ENCODE measurements around the gene EIF3A.
A peak's percentile ranks its signal among the peaks of the same experiment; 100 is the strongest.

The EIF3A gene

GRCh38 chr10:119025776-119026175 is 54.8 kb downstream of the EIF3A start (continued):
- TF ChIP-seq ZNF280D (tag by site-specific recombination; IDR thresholded peaks at IDR 0.05), result no peak
- no peak for TF ChIP-seq ZNF311 (tag by site-specific recombination; IDR thresholded peaks at IDR 0.05; ENCODE audit: borderline replicate concordance)
- no peak for TF ChIP-seq KLF17 (tag by site-specific recombination; IDR thresholded peaks at IDR 0.05)
- TF ChIP-seq ZNF626 (tag by site-specific recombination; IDR thresholded peaks at IDR 0.05), result no peak
- TF ChIP-seq YY1 (tag by site-specific recombination; IDR thresholded peaks at IDR 0.05), result no peak

- Histone ChIP-seq H3K9me3 (ENCODE audit: control insufficient read depth, insufficient read depth, low read depth, low read length) (no peaks in the 10 kb centered on the region), H3K36me3 (ENCODE audit: control insufficient read depth in 2 of 2, insufficient read depth in 1 of 2, low read length in 2 of 2) (no peaks in the 10 kb centered on the region), H3K4me3 (ENCODE audit: low read depth, low read length) (no peak overlapping the region), H3K27ac (ENCODE audit: extremely low read depth, low read depth, low read length) (no peak overlapping the region), H3K4me1 (ENCODE audit: control insufficient read depth, insufficient read depth, low read length) (no peaks in the 10 kb centered on the region; the same call in 1 of the 2 replicates)
- POLR2A ChIA-PET, result no interaction called here
- CTCF ChIA-PET, result interaction anchor here (0.6 kb wide), 1 partner anchor 15 kb away, joined by 3 read pairs; no protein-coding TSS in a partner anchor
- peak; percentile 28; the same call in 1 of the 2 replicates for TF ChIP-seq ZIC2 (tag by site-specific recombination; IDR thresholded peaks at IDR 0.05)
- TF ChIP-seq ZNF398 (tag by site-specific recombination; IDR thresholded peaks at IDR 0.05), result peak; percentile 76
- no peak for TF ChIP-seq HOXC10 (CRISPR knock-in tag; IDR thresholded peaks at IDR 0.05)
- TF ChIP-seq ZNF19 (tag by site-specific recombination; IDR thresholded peaks at IDR 0.05; ENCODE audit: low read depth), result no peak
- no peak for TF ChIP-seq KLF16 (tag by site-specific recombination; IDR thresholded peaks at IDR 0.05)
- no peak for TF ChIP-seq ZNF26 (tag by site-specific recombination; IDR thresholded peaks at IDR 0.05)
- no peak for TF ChIP-seq GFI1B (tag by site-specific recombination; IDR thresholded peaks at IDR 0.05)
- no peak for TF ChIP-seq TCF7L2 (IDR thresholded peaks at IDR 0.05; ENCODE audit: borderline replicate concordance, low read depth, low read length)
- no peak for TF ChIP-seq ZNF514 (tag by site-specific recombination; IDR thresholded peaks at IDR 0.05)
- peak; percentile 78 for TF ChIP-seq HIC1 (tag by site-specific recombination; IDR thresholded peaks at IDR 0.05)
- TF ChIP-seq OVOL3 (tag by site-specific recombination; IDR thresholded peaks at IDR 0.05), result no peak
- no peak for TF ChIP-seq ZNF311 (tag by site-specific recombination; IDR thresholded peaks at IDR 0.05; ENCODE audit: borderline replicate concordance)
- no peak for TF ChIP-seq SALL2 (tag by site-specific recombination; IDR thresholded peaks at IDR 0.05; ENCODE audit: borderline replicate concordance)
- no peak for TF ChIP-seq ZFP37 (tag by site-specific recombination; IDR thresholded peaks at IDR 0.05)
- TF ChIP-seq ZNF423 (tag by site-specific recombination; IDR thresholded peaks at IDR 0.05), result no peak
- no peak for TF ChIP-seq ZNF114 (tag by site-specific recombination; IDR thresholded peaks at IDR 0.05)
- TF ChIP-seq PRDM4 (tag by site-specific recombination; IDR thresholded peaks at IDR 0.05), result no peak
Observed at GRCh38 chr10:119025336-119025735, 55.3 kb downstream of the EIF3A start.

All from HEK293 (cell line).